ENCODE measurements around the gene DMD. TPM values are rescaled to one million over a fixed set of nuclear protein-coding genes. Genes with fewer than 3 reads are reported as not detected.

The DMD gene
- total RNA-seq, 1 experiment from 2014 or later, result 2.2 TPM

- Histone ChIP-seq H3K9me3 (ENCODE audit: control insufficient read depth, insufficient read depth, low read depth, low read length) (no peaks in the 10 kb centered on the region), H3K27me3 (ENCODE audit: control insufficient read depth, insufficient read depth, low read length) (no peaks in the 10 kb centered on the region), H3K4me1 (ENCODE audit: control insufficient read depth, insufficient read depth, low read length) (no peaks in the 10 kb centered on the region), H3K36me3 (ENCODE audit: control insufficient read depth, insufficient read depth, low read length) (no peaks in the 10 kb centered on the region), H3K4me3 (ENCODE audit: low read depth in 2 of 2, low read length in 2 of 2) (no peak overlapping the region), H3K27ac (ENCODE audit: low read length) (no peak overlapping the region)
- intact Hi-C loops (cut with micrococcal nuclease; ENCODE audit: unreplicated experiment) (no loop called here), in situ Hi-C loops (cut with HindIII; ENCODE audit: low pct_unique_long_range_greater_than_20kb, low sequenced_read_pairs) (no loop called here)
- no peak for ATAC-seq
- CTCF ChIA-PET, result no interaction called here
- no peak for DNase-seq (ENCODE audit: low read depth, low spot score)
- BruUV-seq (replicated peaks), result no TSS peak
- POLR2A ChIA-PET, result no interaction called here
- TF ChIP-seq POLR2AphosphoS5 (IDR thresholded peaks at IDR 0.05; ENCODE audit: low read depth, low read length), result no peak
- TF ChIP-seq TCF7L2 (IDR thresholded peaks at IDR 0.05; ENCODE audit: low read depth, low read length), result no peak
- TF ChIP-seq, protein P1, sequence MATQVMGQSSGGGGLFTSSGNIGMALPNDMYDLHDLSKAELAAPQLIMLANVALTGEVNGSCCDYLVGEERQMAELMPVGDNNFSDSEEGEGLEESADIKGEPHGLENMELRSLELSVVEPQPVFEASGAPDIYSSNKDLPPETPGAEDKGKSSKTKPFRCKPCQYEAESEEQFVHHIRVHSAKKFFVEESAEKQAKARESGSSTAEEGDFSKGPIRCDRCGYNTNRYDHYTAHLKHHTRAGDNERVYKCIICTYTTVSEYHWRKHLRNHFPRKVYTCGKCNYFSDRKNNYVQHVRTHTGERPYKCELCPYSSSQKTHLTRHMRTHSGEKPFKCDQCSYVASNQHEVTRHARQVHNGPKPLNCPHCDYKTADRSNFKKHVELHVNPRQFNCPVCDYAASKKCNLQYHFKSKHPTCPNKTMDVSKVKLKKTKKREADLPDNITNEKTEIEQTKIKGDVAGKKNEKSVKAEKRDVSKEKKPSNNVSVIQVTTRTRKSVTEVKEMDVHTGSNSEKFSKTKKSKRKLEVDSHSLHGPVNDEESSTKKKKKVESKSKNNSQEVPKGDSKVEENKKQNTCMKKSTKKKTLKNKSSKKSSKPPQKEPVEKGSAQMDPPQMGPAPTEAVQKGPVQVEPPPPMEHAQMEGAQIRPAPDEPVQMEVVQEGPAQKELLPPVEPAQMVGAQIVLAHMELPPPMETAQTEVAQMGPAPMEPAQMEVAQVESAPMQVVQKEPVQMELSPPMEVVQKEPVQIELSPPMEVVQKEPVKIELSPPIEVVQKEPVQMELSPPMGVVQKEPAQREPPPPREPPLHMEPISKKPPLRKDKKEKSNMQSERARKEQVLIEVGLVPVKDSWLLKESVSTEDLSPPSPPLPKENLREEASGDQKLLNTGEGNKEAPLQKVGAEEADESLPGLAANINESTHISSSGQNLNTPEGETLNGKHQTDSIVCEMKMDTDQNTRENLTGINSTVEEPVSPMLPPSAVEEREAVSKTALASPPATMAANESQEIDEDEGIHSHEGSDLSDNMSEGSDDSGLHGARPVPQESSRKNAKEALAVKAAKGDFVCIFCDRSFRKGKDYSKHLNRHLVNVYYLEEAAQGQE (IDR thresholded peaks at IDR 0.05; ENCODE audit: insufficient read depth in 1 of 2, low read depth in 2 of 2, low read length in 1 of 2), result no peak
- no peak for TF ChIP-seq SIN3A (IDR thresholded peaks at IDR 0.05; ENCODE audit: borderline replicate concordance, insufficient read depth, low read depth, low read length)
- TF ChIP-seq, protein P2, sequence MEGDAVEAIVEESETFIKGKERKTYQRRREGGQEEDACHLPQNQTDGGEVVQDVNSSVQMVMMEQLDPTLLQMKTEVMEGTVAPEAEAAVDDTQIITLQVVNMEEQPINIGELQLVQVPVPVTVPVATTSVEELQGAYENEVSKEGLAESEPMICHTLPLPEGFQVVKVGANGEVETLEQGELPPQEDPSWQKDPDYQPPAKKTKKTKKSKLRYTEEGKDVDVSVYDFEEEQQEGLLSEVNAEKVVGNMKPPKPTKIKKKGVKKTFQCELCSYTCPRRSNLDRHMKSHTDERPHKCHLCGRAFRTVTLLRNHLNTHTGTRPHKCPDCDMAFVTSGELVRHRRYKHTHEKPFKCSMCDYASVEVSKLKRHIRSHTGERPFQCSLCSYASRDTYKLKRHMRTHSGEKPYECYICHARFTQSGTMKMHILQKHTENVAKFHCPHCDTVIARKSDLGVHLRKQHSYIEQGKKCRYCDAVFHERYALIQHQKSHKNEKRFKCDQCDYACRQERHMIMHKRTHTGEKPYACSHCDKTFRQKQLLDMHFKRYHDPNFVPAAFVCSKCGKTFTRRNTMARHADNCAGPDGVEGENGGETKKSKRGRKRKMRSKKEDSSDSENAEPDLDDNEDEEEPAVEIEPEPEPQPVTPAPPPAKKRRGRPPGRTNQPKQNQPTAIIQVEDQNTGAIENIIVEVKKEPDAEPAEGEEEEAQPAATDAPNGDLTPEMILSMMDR (IDR thresholded peaks at IDR 0.05), result no peak
These were observed 2088.0 kb downstream of the DMD start for GRCh38 chrX:31123335-31123734.

GRCh38 chrX:31117266-31117665 lies 2094.1 kb downstream of the DMD start:
- ChIA-PET CTCF (no interaction called here), POLR2A (no interaction called here)
- BruUV-seq (replicated peaks), result no TSS peak
- ATAC-seq, result no peak
- no peaks in the 10 kb centered on the region for H3K4me1 ChIP-seq (ENCODE audit: control insufficient read depth, insufficient read depth, low read length)
- DNase-seq (ENCODE audit: low read depth, low spot score), result no peak
- H3K36me3 ChIP-seq (ENCODE audit: control insufficient read depth, insufficient read depth, low read length), result no peaks in the 10 kb centered on the region
- intact Hi-C loops (cut with micrococcal nuclease; ENCODE audit: unreplicated experiment), result no loop called here
- TF ChIP-seq POLR2AphosphoS5 (IDR thresholded peaks at IDR 0.05; ENCODE audit: low read depth, low read length) (no peak), SIN3A (IDR thresholded peaks at IDR 0.05; ENCODE audit: borderline replicate concordance, insufficient read depth, low read depth, low read length) (no peak), TCF7L2 (IDR thresholded peaks at IDR 0.05; ENCODE audit: low read depth, low read length) (no peak)
- TF ChIP-seq, protein P1 (IDR thresholded peaks at IDR 0.05; ENCODE audit: insufficient read depth in 1 of 2, low read depth in 2 of 2, low read length in 1 of 2), result no peak
- TF ChIP-seq, protein P2 (IDR thresholded peaks at IDR 0.05), result no peak
- no peak overlapping the region for H3K4me3 ChIP-seq (ENCODE audit: low read depth in 2 of 2, low read length in 2 of 2)
- H3K27ac ChIP-seq (ENCODE audit: low read length), result no peak overlapping the region
- H3K9me3 ChIP-seq (ENCODE audit: control insufficient read depth, insufficient read depth, low read depth, low read length), result no peaks in the 10 kb centered on the region
- H3K27me3 ChIP-seq (ENCODE audit: control insufficient read depth, insufficient read depth, low read length), result no peaks in the 10 kb centered on the region
- in situ Hi-C loops (cut with HindIII; ENCODE audit: low pct_unique_long_range_greater_than_20kb, low sequenced_read_pairs), result no loop called here

Data from Panc1 (cell line).